NCI-H526 treated with DMSO at 0.1 percent for 48 hours (cell line): ENCODE measurements around the gene ACAT2.
"Not testable (repeated sequence)": the region's sequence is repeated elsewhere in the genome, so short reads cannot be mapped to it uniquely, and the experiment has no call there.

ENCODE experiments used
- DNase-seq: peaks from one replicate; lab custom pipeline; 2025; lab: John Stamatoyannopoulos, UW

Gene ACAT2

DNA sequence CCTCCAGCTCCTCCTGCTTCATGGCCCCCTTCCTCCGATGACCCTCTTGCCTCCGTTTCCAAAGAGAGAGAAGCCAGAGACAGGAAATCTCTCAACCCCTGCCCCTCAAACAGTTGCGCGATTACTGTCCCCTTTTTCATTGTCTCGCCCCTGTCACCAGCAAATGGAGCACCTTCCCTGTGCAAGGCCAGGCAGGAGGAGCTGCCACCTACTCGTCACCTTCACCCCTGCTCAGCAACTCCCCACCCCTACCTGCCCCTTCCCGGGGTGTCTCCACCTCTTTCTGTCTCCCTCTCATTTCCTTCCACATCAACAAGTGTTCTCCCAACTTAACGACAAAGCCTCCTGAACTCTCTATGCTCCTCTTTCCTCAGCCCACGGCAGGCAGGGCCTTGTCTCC, 51.9 kb downstream of the ACAT2 start:
- DNase-seq = no peak

- no peak for DNase-seq
Observed at GRCh38 chr6:159815410-159815809, 53.6 kb downstream of the ACAT2 start.

GRCh38 chr6:159816775-159817174, 54.9 kb downstream of the ACAT2 start:
- not testable (repeated sequence) for DNase-seq

DNA sequence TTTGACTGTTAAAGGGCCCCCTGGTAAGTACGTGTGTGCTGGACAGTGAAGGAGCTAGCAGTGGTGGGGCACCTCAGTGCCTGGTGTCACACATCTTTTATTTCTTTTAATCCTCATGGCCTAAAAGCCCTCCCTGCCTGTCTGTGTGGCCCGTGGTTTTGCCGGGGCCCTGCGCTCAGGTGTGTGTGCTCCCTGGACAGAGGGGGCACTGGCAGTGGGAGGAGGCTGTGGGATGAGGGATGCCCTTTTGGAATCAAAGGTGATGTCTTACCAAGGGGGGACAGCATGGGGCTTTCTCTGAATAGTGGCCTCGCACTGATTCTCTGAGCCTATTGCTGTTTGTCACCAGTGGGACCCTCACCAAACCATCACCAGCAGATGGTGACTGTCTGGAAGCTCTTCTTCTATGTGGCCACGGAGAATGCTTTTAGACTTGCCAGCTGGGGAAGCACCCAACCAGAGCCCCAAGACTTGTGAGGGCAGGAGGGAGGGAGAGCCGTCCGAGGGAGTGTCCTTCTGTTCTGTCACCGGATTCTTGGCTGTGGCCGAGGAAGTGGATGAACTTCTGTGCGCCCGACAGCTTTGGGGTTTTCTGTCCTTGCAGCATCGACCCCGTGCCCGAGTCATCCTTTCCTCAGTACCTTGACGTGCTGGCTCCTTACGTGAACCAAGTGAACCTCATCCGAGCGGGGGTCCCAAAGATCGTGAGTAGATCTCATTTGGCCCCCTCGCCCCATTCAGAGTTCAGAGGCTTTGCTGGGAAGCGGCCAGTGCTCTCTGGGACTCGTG, 56.3 kb downstream of the ACAT2 start:
- no peak for DNase-seq

GRCh38 chr6:159819098-159819497, 57.3 kb downstream of the ACAT2 start:
- DNase-seq = no peak

GRCh38 chr6:159819932-159820640, 58.2 kb downstream of the ACAT2 start:
- DNase-seq = no peak

- DNase-seq = no peak
Observed at GRCh38 chr6:159821122-159821521, 59.3 kb downstream of the ACAT2 start.

DNA sequence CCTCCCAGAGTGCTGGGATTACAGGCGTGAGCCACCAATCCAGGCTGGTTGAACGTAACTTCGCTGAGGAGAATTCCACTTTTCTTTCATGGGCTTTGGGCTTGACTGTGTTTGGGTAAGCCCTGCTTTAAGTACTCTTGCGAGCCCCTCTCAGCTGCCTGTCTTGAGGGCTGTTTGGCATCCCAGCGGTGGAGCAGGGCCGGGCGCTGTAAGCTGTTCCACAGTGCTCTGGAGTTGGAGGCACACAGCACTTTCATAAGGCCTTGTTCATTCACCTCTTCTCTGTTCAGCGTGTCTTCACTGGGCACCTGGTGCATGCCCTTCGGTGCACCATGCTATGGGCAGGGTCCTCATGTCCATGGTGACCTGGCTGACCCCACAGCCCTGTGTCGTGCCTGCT, 59.9 kb downstream of the ACAT2 start:
- no peak for DNase-seq

GRCh38 chr6:159823953-159824352, 62.1 kb downstream of the ACAT2 start:
- no peak for DNase-seq

GRCh38 chr6:159824690-159825089, 62.8 kb downstream of the ACAT2 start:
- DNase-seq = not testable (repeated sequence)

GRCh38 chr6:159826004-159826403, 64.2 kb downstream of the ACAT2 start:
- DNase-seq = no peak

DNA sequence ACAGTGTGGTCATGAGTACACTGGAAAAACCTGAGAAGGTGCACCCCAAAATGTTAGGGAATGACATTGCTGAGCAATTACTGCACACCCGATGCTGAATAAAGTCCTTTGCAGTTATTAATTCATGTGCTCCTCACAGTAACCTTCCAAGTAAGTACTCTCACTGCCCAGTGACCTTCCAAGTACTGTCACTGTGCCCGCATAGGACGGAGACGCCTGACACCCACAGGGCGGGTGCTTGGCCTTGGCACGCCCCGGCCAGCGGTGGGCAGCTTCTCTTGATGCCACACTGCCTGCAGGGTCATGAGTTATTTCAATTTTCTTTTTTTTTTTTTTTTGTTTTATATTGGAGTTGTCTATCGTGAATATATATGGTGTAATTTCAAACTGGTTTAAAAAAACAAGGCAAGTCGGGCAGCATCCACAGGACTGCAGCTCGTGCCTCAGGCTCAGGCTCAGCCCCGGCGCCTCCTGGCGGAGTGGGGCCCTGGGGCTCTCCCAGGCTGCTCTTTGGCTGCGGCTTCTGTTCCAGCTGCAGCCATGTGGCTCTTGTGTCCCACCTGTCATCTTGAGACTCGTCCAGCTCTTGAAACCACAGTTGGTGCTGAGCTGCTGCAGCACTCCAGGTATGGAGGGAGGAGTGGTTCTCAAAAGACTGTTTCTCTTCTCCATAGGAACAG, 65.3 kb downstream of the ACAT2 start:
- DNase-seq = no peak

DNA sequence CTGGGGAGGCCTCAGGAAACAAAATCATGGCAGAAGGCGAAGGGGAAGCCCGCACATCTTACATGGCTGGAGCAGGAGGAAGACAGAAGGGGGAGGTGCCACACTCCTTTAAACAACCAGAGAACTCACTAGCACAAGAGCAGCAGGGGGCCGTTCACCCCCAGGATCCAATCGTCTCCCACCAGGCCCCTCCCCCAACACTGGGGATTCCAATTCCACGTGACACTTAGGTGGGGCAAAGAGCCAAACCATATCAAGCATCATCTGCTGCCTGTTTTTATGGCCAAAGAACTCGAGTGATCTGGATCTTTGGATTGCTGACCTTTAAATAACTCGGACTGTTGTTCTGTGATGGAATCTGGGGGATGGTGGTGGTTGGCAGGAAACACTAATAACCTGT, 66.2 kb downstream of the ACAT2 start:
- DNase-seq = no peak
